GM23338 (cell line): ENCODE results near the gene WDR93.

ENCODE experiments used
- CREB1 ChIP-seq: fragments of 250-450 bp; sonication (Bioruptor Pico); IDR thresholded peaks from 2 replicates; pipeline ENCODE4 v1.5.0; 2020; ENCODE audit warnings: low read depth, mild to moderate bottlenecking, moderate library complexity
- CTCF ChIP-seq, 2 experiments: fragments of 200-600 bp in 1 of 2; sonication (generic) in 1 of 2; conservative IDR thresholded peaks; 2 replicates each; pipeline versions ENCODE4 v1.5.1 to v1.6.1; 2016 to 2017; ENCODE audit warnings: antibody characterized with exemption in 2 of 2, low read depth in 2 of 2, mild to moderate bottlenecking in 2 of 2, moderate library complexity in 1 of 2
- ETS1 ChIP-seq: IDR thresholded peaks from 2 replicates; pipeline ENCODE4 v1.6.1; 2016; ENCODE audit warnings: antibody characterized with exemption
- EZH2 ChIP-seq: fragments of 200-600 bp; sonication (generic); IDR thresholded peaks from one replicate; pipeline ENCODE4 v1.8.0; 2017; ENCODE audit warnings: antibody characterized with exemption, mild to moderate bottlenecking, low read depth; ENCODE audit not compliant: unreplicated experiment
- EZH2phosphoT487 ChIP-seq: fragments of 200-600 bp; sonication (generic); IDR thresholded peaks from one replicate; pipeline ENCODE4 v1.8.1; 2018; ENCODE audit warnings: antibody characterized with exemption; ENCODE audit not compliant: unreplicated experiment
- JUNB ChIP-seq: IDR thresholded peaks from one replicate; pipeline ENCODE4 v1.6.1; 2016; ENCODE audit warnings: antibody characterized with exemption; ENCODE audit not compliant: unreplicated experiment
- POLR2AphosphoS5 ChIP-seq: IDR thresholded peaks from 2 replicates; pipeline ENCODE4 v1.6.1; 2016; ENCODE audit warnings: antibody characterized with exemption, low read depth
- REST ChIP-seq: IDR thresholded peaks from one replicate; pipeline ENCODE4 v1.6.1; 2018; ENCODE audit warnings: antibody characterized with exemption; ENCODE audit not compliant: unreplicated experiment
- ZNF114 ChIP-seq: fragments of 250-450 bp; sonication (Bioruptor Pico); IDR thresholded peaks from 2 replicates; pipeline ENCODE4 v1.5.0; 2020; ENCODE audit warnings: mild to moderate bottlenecking, moderate library complexity
- ZNF331 ChIP-seq: fragments of 250-450 bp; sonication (Bioruptor Pico); IDR thresholded peaks from 2 replicates; pipeline ENCODE4 v1.5.0; 2020; ENCODE audit warnings: low read depth, mild to moderate bottlenecking, moderate library complexity

GRCh38 chr15:89745131-89745530 is 54.5 kb downstream of the WDR93 start:
- TF ChIP-seq CTCF (conservative IDR thresholded peaks at IDR 0.05; ENCODE audit: low read depth in 2 of 2), result no peak
- no peak for TF ChIP-seq CREB1 (CRISPR knock-in tag)
- no peak for TF ChIP-seq POLR2AphosphoS5
- TF ChIP-seq EZH2, result no peak
- TF ChIP-seq REST, result no peak
- TF ChIP-seq ZNF114, result no peak
- TF ChIP-seq ZNF331, result no peak
- no peak for TF ChIP-seq EZH2phosphoT487
- TF ChIP-seq JUNB, result no peak
- no peak for TF ChIP-seq ETS1
